ENCODE results near the gene PADI2. TPM values are rescaled to one million over a fixed set of nuclear protein-coding genes. Genes with fewer than 3 reads are reported as not detected.
A peak's percentile ranks its signal among the peaks of the same experiment; 100 is the strongest.

PADI2 gene
- total and polyA plus RNA-seq, 5 donors from 2014 or later, result 0.08 TPM; not detected in 4

GRCh38 chr1:17059391-17060305 lies 59.6 kb downstream of the PADI2 start:
- Histone ChIP-seq H3K4me3 (ENCODE audit: low read depth, low read length) (no peak overlapping the region), H3K27ac (ENCODE audit: insufficient read depth, low read length, poor library complexity, severe bottlenecking) (no peak overlapping the region)
- H3K9me3 Mint-ChIP-seq, result peaks cover 0 to 4% (median 0%) of the 10 kb centered on the region in 7 donors

GRCh38 chr1:17056551-17056950 lies 62.7 kb downstream of the PADI2 start:
- peaks cover 0 to 3% (median 0%) of the 10 kb centered on the region in 7 donors for H3K9me3 Mint-ChIP-seq
- H3K27ac Mint-ChIP-seq, result peak overlapping the region in 1 of 3 donors; percentile 54
- no peak overlapping the region for H3K4me3 Mint-ChIP-seq
- H3K36me3 Mint-ChIP-seq, result no peaks in the 10 kb centered on the region
- H3K4me3 ChIP-seq (ENCODE audit: low read depth, low read length), result no peak overlapping the region
- no peaks in the 10 kb centered on the region for H3K9me3 ChIP-seq (ENCODE audit: control insufficient read depth in 2 of 2, low read length in 2 of 2)
- H3K4me1 ChIP-seq (ENCODE audit: control insufficient read depth, insufficient read depth, low read length, poor library complexity, severe bottlenecking), result peaks cover 13% of the 10 kb centered on the region
- ATAC-seq (ENCODE audit: low read depth in 2 of 2), result no peak
- H3K27ac ChIP-seq (ENCODE audit: insufficient read depth, low read length, poor library complexity, severe bottlenecking), result no peak overlapping the region
- H3K27me3 Mint-ChIP-seq, result peaks cover 18% of the 10 kb centered on the region
- peaks cover 0 to 26% (median 15%) of the 10 kb centered on the region in 4 donors for H3K4me1 Mint-ChIP-seq
- peaks cover under 1% of the 10 kb centered on the region for H3K36me3 ChIP-seq (ENCODE audit: control insufficient read depth, insufficient read depth, low read length)
- no peak for DNase-seq
- no peaks in the 10 kb centered on the region for H3K27me3 ChIP-seq (ENCODE audit: control insufficient read depth, insufficient read depth, low read length)

More at GRCh38 chr1:17059391-17060305, 59.6 kb downstream of the PADI2 start:
- Mint-ChIP-seq H3K27ac (no peak overlapping the region), H3K4me3 (no peak overlapping the region), H3K36me3 (no peaks in the 10 kb centered on the region), H3K4me1 (peaks cover 0 to 4% (median 1%) of the 10 kb centered on the region in 4 donors), H3K27me3 (peaks cover 38% of the 10 kb centered on the region)
- Histone ChIP-seq H3K9me3 (ENCODE audit: control insufficient read depth in 2 of 2, low read length in 2 of 2) (no peaks in the 10 kb centered on the region), H3K27me3 (ENCODE audit: control insufficient read depth, insufficient read depth, low read length) (no peaks in the 10 kb centered on the region), H3K4me1 (ENCODE audit: control insufficient read depth, insufficient read depth, low read length, poor library complexity, severe bottlenecking) (no peaks in the 10 kb centered on the region), H3K36me3 (ENCODE audit: control insufficient read depth, insufficient read depth, low read length) (no peaks in the 10 kb centered on the region)
- ATAC-seq (ENCODE audit: low read depth in 2 of 2) (peak; percentile 58 to 65), DNase-seq (peak; percentile 10 to 56 (median 19))

GRCh38 chr1:17055801-17056200 lies 63.5 kb downstream of the PADI2 start:
- Mint-ChIP-seq H3K27me3 (peaks cover 15% of the 10 kb centered on the region), H3K4me3 (peak overlapping the region; percentile 17 to 81 (median 72)), H3K9me3 (peaks cover 0 to 3% (median 0%) of the 10 kb centered on the region in 7 donors), H3K4me1 (peaks cover 5 to 32% (median 20%) of the 10 kb centered on the region in 4 donors), H3K27ac (peak overlapping the region in 1 of 3 donors; percentile 54), H3K36me3 (no peaks in the 10 kb centered on the region)
- no peaks in the 10 kb centered on the region for H3K27me3 ChIP-seq (ENCODE audit: control insufficient read depth, insufficient read depth, low read length)
- H3K9me3 ChIP-seq (ENCODE audit: control insufficient read depth in 2 of 2, low read length in 2 of 2), result no peaks in the 10 kb centered on the region
- DNase-seq, result no peak
- H3K4me3 ChIP-seq (ENCODE audit: low read depth, low read length), result no peak overlapping the region
- H3K4me1 ChIP-seq (ENCODE audit: control insufficient read depth, insufficient read depth, low read length, poor library complexity, severe bottlenecking), result peaks cover 13% of the 10 kb centered on the region
- H3K36me3 ChIP-seq (ENCODE audit: control insufficient read depth, insufficient read depth, low read length), result peaks cover 7% of the 10 kb centered on the region
- no peak overlapping the region for H3K27ac ChIP-seq (ENCODE audit: insufficient read depth, low read length, poor library complexity, severe bottlenecking)
- ATAC-seq (ENCODE audit: low read depth in 2 of 2), result no peak

GRCh38 chr1:17053685-17054410 lies 65.4 kb downstream of the PADI2 start, which contains the start of gene SDHB:
SDHB (minus strand) TSS chr1:17054032; CDS start chr1:17054019, 13 bp downstream.
- H3K4me3 ChIP-seq (ENCODE audit: low read depth, low read length), result peak within 1 kb of the TSS; percentile 93
- H3K9me3 Mint-ChIP-seq, result no peaks in the 10 kb centered on the region
- no peaks in the 10 kb centered on the region for H3K36me3 Mint-ChIP-seq
- no peaks in the 10 kb centered on the region for H3K9me3 ChIP-seq (ENCODE audit: control insufficient read depth in 2 of 2, low read length in 2 of 2)
- H3K4me1 ChIP-seq (ENCODE audit: control insufficient read depth, insufficient read depth, low read length, poor library complexity, severe bottlenecking), result peaks cover 13% of the 10 kb centered on the region
- H3K27me3 Mint-ChIP-seq, result peaks cover 4% of the 10 kb centered on the region
- DNase-seq, result peak; percentile 97 to 100 (median 98)
- peak within 1 kb of the TSS; percentile 95 to 99 (median 99) for H3K27ac Mint-ChIP-seq
- peaks cover 7 to 35% (median 21%) of the 10 kb centered on the region in 4 donors for H3K4me1 Mint-ChIP-seq
- H3K36me3 ChIP-seq (ENCODE audit: control insufficient read depth, insufficient read depth, low read length), result peaks cover 19% of the 10 kb centered on the region
- peak within 1 kb of the TSS; percentile 80 for H3K27ac ChIP-seq (ENCODE audit: insufficient read depth, low read length, poor library complexity, severe bottlenecking)
- no peaks in the 10 kb centered on the region for H3K27me3 ChIP-seq (ENCODE audit: control insufficient read depth, insufficient read depth, low read length)
- peak within 1 kb of the TSS; percentile 95 to 100 (median 99) for H3K4me3 Mint-ChIP-seq
- ATAC-seq (ENCODE audit: low read depth in 2 of 2), result peak; percentile 99

GRCh38 chr1:17053086-17053684 lies 66.1 kb downstream of the PADI2 start:
- Mint-ChIP-seq H3K9me3 (no peaks in the 10 kb centered on the region), H3K27ac (peak overlapping the region; percentile 94 to 99 (median 99)), H3K27me3 (peaks cover 4% of the 10 kb centered on the region), H3K4me3 (peak overlapping the region; percentile 95 to 100 (median 99)), H3K4me1 (peaks cover 7 to 35% (median 22%) of the 10 kb centered on the region in 4 donors), H3K36me3 (no peaks in the 10 kb centered on the region)
- H3K36me3 ChIP-seq (ENCODE audit: control insufficient read depth, insufficient read depth, low read length), result peaks cover 19% of the 10 kb centered on the region
- no peaks in the 10 kb centered on the region for H3K9me3 ChIP-seq (ENCODE audit: control insufficient read depth in 2 of 2, low read length in 2 of 2)
- no peaks in the 10 kb centered on the region for H3K27me3 ChIP-seq (ENCODE audit: control insufficient read depth, insufficient read depth, low read length)
- H3K4me1 ChIP-seq (ENCODE audit: control insufficient read depth, insufficient read depth, low read length, poor library complexity, severe bottlenecking), result peaks cover 13% of the 10 kb centered on the region
- peak overlapping the region; percentile 93 for H3K4me3 ChIP-seq (ENCODE audit: low read depth, low read length)
- peak overlapping the region; percentile 80 for H3K27ac ChIP-seq (ENCODE audit: insufficient read depth, low read length, poor library complexity, severe bottlenecking)
- ATAC-seq (ENCODE audit: low read depth in 2 of 2), result no peak
- DNase-seq, result no peak

GRCh38 chr1:17052641-17053040 lies 66.6 kb downstream of the PADI2 start:
- Mint-ChIP-seq H3K36me3 (no peaks in the 10 kb centered on the region), H3K4me3 (peak overlapping the region; percentile 95 to 100 (median 99)), H3K27me3 (peaks cover 4% of the 10 kb centered on the region), H3K27ac (peak overlapping the region in 2 of 3 donors; percentile 55 to 75), H3K9me3 (no peaks in the 10 kb centered on the region), H3K4me1 (peaks cover 7 to 40% (median 23%) of the 10 kb centered on the region in 4 donors)
- no peak for ATAC-seq (ENCODE audit: low read depth in 2 of 2)
- no peaks in the 10 kb centered on the region for H3K27me3 ChIP-seq (ENCODE audit: control insufficient read depth, insufficient read depth, low read length)
- H3K27ac ChIP-seq (ENCODE audit: insufficient read depth, low read length, poor library complexity, severe bottlenecking), result peak overlapping the region; percentile 80
- peaks cover 13% of the 10 kb centered on the region for H3K4me1 ChIP-seq (ENCODE audit: control insufficient read depth, insufficient read depth, low read length, poor library complexity, severe bottlenecking)
- peak overlapping the region; percentile 93 for H3K4me3 ChIP-seq (ENCODE audit: low read depth, low read length)
- peaks cover 19% of the 10 kb centered on the region for H3K36me3 ChIP-seq (ENCODE audit: control insufficient read depth, insufficient read depth, low read length)
- H3K9me3 ChIP-seq (ENCODE audit: control insufficient read depth in 2 of 2, low read length in 2 of 2), result no peaks in the 10 kb centered on the region
- no peak for DNase-seq

- H3K27ac ChIP-seq (ENCODE audit: insufficient read depth, low read length, poor library complexity, severe bottlenecking), result no peak overlapping the region
- peaks cover 4% of the 10 kb centered on the region for H3K27me3 Mint-ChIP-seq
- H3K27ac Mint-ChIP-seq, result peak overlapping the region in 2 of 3 donors; percentile 6 to 75
- no peaks in the 10 kb centered on the region for H3K36me3 Mint-ChIP-seq
- peaks cover 19% of the 10 kb centered on the region for H3K36me3 ChIP-seq (ENCODE audit: control insufficient read depth, insufficient read depth, low read length)
- no peak overlapping the region for H3K4me3 ChIP-seq (ENCODE audit: low read depth, low read length)
- peaks cover 7 to 40% (median 23%) of the 10 kb centered on the region in 4 donors for H3K4me1 Mint-ChIP-seq
- DNase-seq, result no peak
- H3K27me3 ChIP-seq (ENCODE audit: control insufficient read depth, insufficient read depth, low read length), result no peaks in the 10 kb centered on the region
- H3K4me1 ChIP-seq (ENCODE audit: control insufficient read depth, insufficient read depth, low read length, poor library complexity, severe bottlenecking), result peaks cover 13% of the 10 kb centered on the region
- H3K4me3 Mint-ChIP-seq, result peak overlapping the region in 3 of 4 donors; percentile 95 to 99 (median 99)
- H3K9me3 Mint-ChIP-seq, result no peaks in the 10 kb centered on the region
- ATAC-seq (ENCODE audit: low read depth in 2 of 2), result no peak
- H3K9me3 ChIP-seq (ENCODE audit: control insufficient read depth in 2 of 2, low read length in 2 of 2), result no peaks in the 10 kb centered on the region
Observed at GRCh38 chr1:17052038-17052437, 67.2 kb downstream of the PADI2 start.

All from CD4-positive, CD25-positive, alpha-beta regulatory T cell (primary cell).